ENCODE data around the gene TMEM25. TPM values are rescaled to one million over a fixed set of nuclear protein-coding genes. Genes with fewer than 3 reads are reported as not detected.

TMEM25 gene
- total RNA-seq, 2 donors from 2014 or later, result 15.6 to 16.5 TPM

GRCh38 chr11:118527109-118527508 is 3.9 kb upstream of the TMEM25 start, which contains the start of gene TTC36:
Gene TTC36, plus strand, starts transcription at chr11:118527474. Its CDS starts 21 bp downstream, at chr11:118527495.
- Histone ChIP-seq H3K4me1 (peaks cover 0 to 40% of the 10 kb centered on the region in 2 donors), H3K36me3 (peaks cover 6% of the 10 kb centered on the region), H3K27ac (no peak within 1 kb of the TSS), H3K4me3 (no peak within 1 kb of the TSS), H3K9me3 (no peaks in the 10 kb centered on the region), H3K27me3 (no peaks in the 10 kb centered on the region)
- TF ChIP-seq, protein P1, sequence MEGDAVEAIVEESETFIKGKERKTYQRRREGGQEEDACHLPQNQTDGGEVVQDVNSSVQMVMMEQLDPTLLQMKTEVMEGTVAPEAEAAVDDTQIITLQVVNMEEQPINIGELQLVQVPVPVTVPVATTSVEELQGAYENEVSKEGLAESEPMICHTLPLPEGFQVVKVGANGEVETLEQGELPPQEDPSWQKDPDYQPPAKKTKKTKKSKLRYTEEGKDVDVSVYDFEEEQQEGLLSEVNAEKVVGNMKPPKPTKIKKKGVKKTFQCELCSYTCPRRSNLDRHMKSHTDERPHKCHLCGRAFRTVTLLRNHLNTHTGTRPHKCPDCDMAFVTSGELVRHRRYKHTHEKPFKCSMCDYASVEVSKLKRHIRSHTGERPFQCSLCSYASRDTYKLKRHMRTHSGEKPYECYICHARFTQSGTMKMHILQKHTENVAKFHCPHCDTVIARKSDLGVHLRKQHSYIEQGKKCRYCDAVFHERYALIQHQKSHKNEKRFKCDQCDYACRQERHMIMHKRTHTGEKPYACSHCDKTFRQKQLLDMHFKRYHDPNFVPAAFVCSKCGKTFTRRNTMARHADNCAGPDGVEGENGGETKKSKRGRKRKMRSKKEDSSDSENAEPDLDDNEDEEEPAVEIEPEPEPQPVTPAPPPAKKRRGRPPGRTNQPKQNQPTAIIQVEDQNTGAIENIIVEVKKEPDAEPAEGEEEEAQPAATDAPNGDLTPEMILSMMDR (IDR thresholded peaks at IDR 0.05), result no peak
- no peak for DNase-seq (ENCODE audit: low spot score)

DNA sequence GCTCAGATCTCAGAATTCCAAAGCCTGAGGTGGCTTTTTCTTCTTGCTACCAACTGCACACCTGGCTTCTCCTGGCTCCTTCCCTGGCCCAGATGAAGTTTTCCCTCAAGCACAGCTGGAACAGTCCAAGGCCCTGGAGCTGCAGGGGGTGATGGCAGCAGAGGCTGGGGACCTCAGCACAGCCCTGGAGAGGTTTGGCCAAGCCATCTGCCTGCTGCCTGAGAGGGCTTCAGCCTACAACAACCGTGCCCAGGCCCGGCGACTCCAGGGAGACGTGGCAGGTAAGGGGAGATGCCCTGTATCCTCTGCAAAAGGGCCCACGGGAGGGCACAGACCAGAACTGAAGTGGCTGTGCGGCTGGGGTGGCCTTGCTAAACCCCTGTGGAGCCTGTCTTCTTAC is 2.5 kb upstream of the TMEM25 start:
- no peaks in the 10 kb centered on the region for H3K36me3 ChIP-seq
- peaks cover 0 to 33% of the 10 kb centered on the region in 2 donors for H3K4me1 ChIP-seq
- no peak overlapping the region for H3K4me3 ChIP-seq
- H3K9me3 ChIP-seq, result no peaks in the 10 kb centered on the region
- DNase-seq (ENCODE audit: low spot score), result no peak
- TF ChIP-seq, protein P1 (IDR thresholded peaks at IDR 0.05), result no peak
- H3K27me3 ChIP-seq, result no peaks in the 10 kb centered on the region
- no peak overlapping the region for H3K27ac ChIP-seq

DNA sequence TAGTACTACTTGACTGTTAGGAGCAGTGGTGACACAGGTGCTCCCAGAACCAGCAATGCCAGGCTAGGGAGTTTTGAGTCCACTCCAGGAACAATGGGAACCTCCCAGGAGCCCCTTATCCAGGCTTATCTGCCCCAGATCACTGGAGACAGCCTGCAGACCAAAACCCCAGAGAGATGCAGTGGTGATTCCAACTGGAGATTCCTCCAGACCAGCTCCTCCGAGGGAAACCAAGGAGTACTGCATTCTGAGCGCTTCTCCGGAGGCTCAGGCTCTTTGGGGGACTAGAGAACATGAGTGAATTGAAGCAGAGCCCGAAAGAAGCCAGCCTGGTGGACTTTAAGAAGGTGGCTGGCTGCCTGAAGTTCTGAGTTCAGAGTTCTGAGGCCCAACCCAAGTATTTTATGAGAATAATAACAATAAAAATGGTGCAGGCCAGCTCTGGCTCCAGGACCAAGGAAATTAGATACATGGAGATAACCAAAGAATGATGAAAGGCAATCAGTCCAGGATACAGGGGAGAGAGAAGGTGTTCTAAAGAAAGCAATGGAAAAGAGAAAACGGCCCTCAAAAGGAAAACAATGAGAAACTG is 1.3 kb upstream of the TMEM25 start:
- Histone ChIP-seq H3K4me1 (peaks cover 0 to 28% of the 10 kb centered on the region in 2 donors), H3K27ac (no peak overlapping the region), H3K27me3 (no peaks in the 10 kb centered on the region), H3K9me3 (no peaks in the 10 kb centered on the region), H3K4me3 (peak overlapping the region; percentile 67 to 80), H3K36me3 (no peaks in the 10 kb centered on the region)
- peak; percentile 46 for DNase-seq (ENCODE audit: low spot score)
- TF ChIP-seq, protein P1 (IDR thresholded peaks at IDR 0.05), result no peak

DNA sequence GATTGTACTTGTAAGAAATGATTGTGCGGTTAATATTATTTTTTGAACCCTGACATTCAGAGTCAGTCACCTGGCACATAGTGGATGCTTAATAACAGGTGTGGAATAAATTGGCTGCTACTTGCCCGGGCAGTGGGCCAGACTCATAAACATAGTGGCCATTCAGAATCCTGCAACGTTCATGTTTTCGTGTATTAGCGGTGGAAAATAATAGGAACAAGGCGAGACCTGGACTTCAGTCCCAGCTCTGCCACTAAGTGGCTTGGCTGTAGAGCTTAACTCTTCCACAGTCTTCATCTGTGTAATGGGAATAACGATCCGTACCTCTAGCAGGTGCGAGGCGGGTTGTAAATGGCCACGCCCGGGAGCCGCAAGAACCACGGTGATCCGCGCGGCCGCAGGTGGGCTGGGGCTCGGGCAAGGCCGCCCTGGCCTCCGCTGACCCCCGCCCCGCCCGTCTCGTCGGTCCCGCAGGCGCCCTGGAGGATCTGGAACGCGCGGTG is 761 bp upstream of the TMEM25 start:
- H3K27ac ChIP-seq, result peak overlapping the region; percentile 70 to 83

DNA sequence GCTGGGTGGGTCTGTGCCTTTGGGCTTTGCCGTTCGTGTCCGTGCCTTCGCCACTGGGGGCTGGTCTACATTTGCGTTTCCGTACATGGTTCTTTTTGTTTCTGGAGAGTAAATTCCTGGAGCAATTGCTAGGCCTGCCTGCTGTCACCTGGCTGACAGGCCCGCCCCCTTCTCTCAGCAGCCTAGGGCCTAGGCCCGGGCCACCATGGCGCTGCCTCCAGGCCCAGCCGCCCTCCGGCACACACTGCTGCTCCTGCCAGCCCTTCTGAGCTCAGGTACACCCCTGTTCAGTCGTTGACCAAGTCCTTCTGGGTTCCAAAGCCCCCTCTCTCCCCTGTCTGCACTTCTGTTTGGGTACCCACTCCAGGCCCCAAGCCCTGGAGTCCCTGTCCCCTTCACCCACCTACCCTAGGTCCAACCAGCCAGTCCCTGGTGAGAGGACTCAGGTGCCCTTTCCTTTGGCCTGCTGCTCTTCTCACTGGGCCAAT is 649 bp downstream of the TMEM25 start:
- peak overlapping the region; percentile 70 to 83 for H3K27ac ChIP-seq
- no peaks in the 10 kb centered on the region for H3K9me3 ChIP-seq

More for the DNA sequence above, 761 bp upstream of the TMEM25 start:
- no peaks in the 10 kb centered on the region for H3K27me3 ChIP-seq
- no peak for DNase-seq (ENCODE audit: low spot score)
- no peaks in the 10 kb centered on the region for H3K9me3 ChIP-seq
- H3K4me1 ChIP-seq, result peaks cover 0 to 23% of the 10 kb centered on the region in 2 donors
- H3K4me3 ChIP-seq, result peak overlapping the region; percentile 67 to 80
- no peaks in the 10 kb centered on the region for H3K36me3 ChIP-seq
- TF ChIP-seq, protein P1 (IDR thresholded peaks at IDR 0.05), result no peak

More for the DNA sequence above, 649 bp downstream of the TMEM25 start:
- peaks cover 0 to 23% of the 10 kb centered on the region in 2 donors for H3K4me1 ChIP-seq
- H3K36me3 ChIP-seq, result no peaks in the 10 kb centered on the region
- H3K27me3 ChIP-seq, result no peaks in the 10 kb centered on the region
- peak overlapping the region; percentile 67 to 80 for H3K4me3 ChIP-seq
- TF ChIP-seq, protein P1 (IDR thresholded peaks at IDR 0.05), result no peak
- no peak for DNase-seq (ENCODE audit: low spot score)

All from right atrium auricular region (tissue), 2 donors.